Ascending aorta (tissue), 2 donors: ENCODE measurements around the gene XCR1. TPM values are rescaled to one million over a fixed set of nuclear protein-coding genes. Genes with fewer than 3 reads are reported as not detected.
"Not testable (repeated sequence)": the region's sequence is repeated elsewhere in the genome, so short reads cannot be mapped to it uniquely, and the experiment has no call there.

ENCODE experiments used
- DNase-seq, 2 donors: peaks; one replicate each; pipeline ENCODE4 v3.0.0-alpha.2; 2019; ENCODE audit warnings: low spot score in 2 of 2
- H3K27ac ChIP-seq, 2 donors: fragments of 200-600 bp; sonication (generic); one replicate each; pipeline ENCODE4 v1.5.1; 2016 to 2017; ENCODE audit warnings: mild to moderate bottlenecking in 1 of 2
- H3K27me3 ChIP-seq: fragments of 200-600 bp; sonication (generic); one replicate; pipeline ENCODE4 v1.5.1; 2017
- H3K36me3 ChIP-seq, 2 donors: fragments of 200-600 bp; sonication (generic); one replicate each; pipeline ENCODE4 v1.5.1; 2016
- H3K4me1 ChIP-seq, 2 donors: fragments of 200-600 bp; sonication (generic); one replicate each; pipeline ENCODE4 v1.5.1; 2016 to 2017; ENCODE audit warnings: mild to moderate bottlenecking in 1 of 2
- H3K4me3 ChIP-seq, 2 donors: fragments of 200-600 bp; sonication (generic); one replicate each; pipeline ENCODE4 v1.5.1; 2016 to 2017; ENCODE audit warnings: mild to moderate bottlenecking in 1 of 2
- H3K9me3 ChIP-seq, 2 donors: fragments of 200-600 bp; sonication (generic); one replicate each; pipeline ENCODE4 v1.5.1; 2016
- intact Hi-C: fragments of 100-400 bp; cut with DNase I; formaldehyde crosslinking; loops from one replicate; pipeline ENCODE4 v1.15.1; 2023
- total RNA-seq: library from RNA; depleted of rRNA; stranded (reverse); fragments of >200 nt; gene quantifications from one replicate; pipeline ENCODE4 v1.1.0, GENCODE V29; 2016
- TF ChIP-seq, protein P1 (sequence below), 3 experiments: fragments of 200-600 bp in 2 of 3; fragments of 450-650 bp in 1 of 3; sonication (generic) in 2 of 3; IDR thresholded peaks; one replicate each; pipeline ENCODE4 v1.5.1; 2016 to 2019; ENCODE audit warnings: antibody characterized with exemption in 3 of 3, mild to moderate bottlenecking in 1 of 3, moderate library complexity in 1 of 3

XCR1 gene
- total RNA-seq, 1 donor from 2014 or later = not detected

DNA sequence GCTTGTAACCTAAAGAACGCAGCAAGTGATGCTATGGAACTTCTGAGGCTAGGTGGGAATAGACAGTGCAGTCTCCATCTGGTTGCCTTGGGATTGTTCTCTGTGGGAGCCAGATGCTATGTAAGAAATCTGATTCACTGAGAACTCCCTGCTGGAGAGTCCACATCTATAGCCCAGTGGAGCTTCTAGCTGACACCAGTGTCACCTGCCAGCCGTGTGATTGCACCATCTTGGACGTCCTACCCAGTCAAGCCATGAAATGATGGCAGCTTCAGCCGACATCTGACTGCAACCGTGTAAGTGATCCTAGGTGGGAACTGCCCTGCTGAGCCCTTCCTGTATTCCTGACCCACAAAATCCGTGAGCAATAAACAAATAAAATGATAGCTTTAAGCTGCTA is 19.2 kb downstream of the XCR1 start:
- no peak for DNase-seq
- intact Hi-C loops = no loop called here
- Histone ChIP-seq H3K36me3 (no peaks in the 10 kb centered on the region), H3K4me3 (no peak overlapping the region), H3K9me3 (no peaks in the 10 kb centered on the region), H3K27ac (no peak overlapping the region), H3K27me3 (no peaks in the 10 kb centered on the region), H3K4me1 (no peaks in the 10 kb centered on the region)
- TF ChIP-seq, protein P1, sequence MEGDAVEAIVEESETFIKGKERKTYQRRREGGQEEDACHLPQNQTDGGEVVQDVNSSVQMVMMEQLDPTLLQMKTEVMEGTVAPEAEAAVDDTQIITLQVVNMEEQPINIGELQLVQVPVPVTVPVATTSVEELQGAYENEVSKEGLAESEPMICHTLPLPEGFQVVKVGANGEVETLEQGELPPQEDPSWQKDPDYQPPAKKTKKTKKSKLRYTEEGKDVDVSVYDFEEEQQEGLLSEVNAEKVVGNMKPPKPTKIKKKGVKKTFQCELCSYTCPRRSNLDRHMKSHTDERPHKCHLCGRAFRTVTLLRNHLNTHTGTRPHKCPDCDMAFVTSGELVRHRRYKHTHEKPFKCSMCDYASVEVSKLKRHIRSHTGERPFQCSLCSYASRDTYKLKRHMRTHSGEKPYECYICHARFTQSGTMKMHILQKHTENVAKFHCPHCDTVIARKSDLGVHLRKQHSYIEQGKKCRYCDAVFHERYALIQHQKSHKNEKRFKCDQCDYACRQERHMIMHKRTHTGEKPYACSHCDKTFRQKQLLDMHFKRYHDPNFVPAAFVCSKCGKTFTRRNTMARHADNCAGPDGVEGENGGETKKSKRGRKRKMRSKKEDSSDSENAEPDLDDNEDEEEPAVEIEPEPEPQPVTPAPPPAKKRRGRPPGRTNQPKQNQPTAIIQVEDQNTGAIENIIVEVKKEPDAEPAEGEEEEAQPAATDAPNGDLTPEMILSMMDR (IDR thresholded peaks at IDR 0.05) = no peak

DNA sequence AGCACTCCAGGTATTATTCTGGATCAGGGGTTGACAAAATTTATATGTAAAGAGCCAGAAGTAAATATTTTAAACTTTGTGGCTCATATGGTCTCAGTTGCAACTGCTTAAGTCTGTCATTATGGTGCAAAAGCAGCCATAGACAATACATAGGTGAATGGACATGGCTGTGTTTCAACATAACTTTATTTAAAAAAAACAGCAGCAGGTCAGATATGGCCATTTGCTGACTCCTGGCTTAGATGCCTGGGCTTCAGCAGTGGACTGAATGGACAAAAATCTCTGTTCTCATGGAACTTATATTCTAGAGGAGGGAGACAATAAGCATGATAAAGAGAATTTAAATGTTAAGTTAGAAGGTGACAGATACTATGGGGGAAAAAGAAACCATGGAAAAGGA is 20.0 kb downstream of the XCR1 start:
- no peak for DNase-seq
- H3K27ac ChIP-seq = no peak overlapping the region
- intact Hi-C loops = no loop called here
- H3K4me1 ChIP-seq = no peaks in the 10 kb centered on the region
- TF ChIP-seq, protein P1 (IDR thresholded peaks at IDR 0.05) = no peak
- no peaks in the 10 kb centered on the region for H3K9me3 ChIP-seq
- H3K4me3 ChIP-seq = no peak overlapping the region
- H3K27me3 ChIP-seq = no peaks in the 10 kb centered on the region
- no peaks in the 10 kb centered on the region for H3K36me3 ChIP-seq

DNA sequence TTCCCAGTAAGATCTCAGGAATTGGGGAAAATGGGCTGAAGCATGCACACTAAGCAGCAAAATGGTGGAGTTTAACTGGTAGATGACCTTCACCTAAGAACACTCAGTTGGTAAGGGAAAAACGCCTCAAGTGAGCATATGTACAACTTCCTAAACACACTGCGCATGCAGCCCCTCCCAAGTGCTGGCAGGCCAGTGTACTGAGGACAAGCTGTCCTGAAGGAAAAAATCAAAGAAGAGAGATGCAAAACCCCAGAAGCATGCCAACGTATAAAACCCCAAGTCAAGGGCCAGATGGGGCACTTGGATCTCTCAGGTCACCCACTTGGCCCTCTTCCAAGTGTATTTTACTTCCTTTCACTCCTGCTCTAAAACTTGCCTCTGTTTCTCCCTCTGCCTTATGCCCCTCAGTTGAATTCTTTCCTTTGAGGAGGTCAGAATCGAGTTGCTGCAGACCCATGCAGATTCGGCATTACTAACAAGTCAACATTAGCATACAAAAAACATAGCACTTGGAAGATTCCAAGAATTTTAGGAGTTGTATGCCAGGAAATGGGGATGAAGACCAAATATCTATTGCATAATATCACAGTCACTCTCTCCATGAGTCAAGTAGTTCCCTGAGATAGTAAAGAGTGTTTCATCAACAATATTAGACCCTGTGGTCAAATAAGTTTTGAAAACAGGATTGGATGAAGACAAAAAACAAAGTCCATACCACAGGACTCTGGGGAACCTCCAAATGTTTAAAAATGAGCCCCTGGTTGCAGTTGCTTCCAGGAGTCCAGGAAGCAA is 20.8 kb downstream of the XCR1 start:
- intact Hi-C loops = no loop called here
- Histone ChIP-seq H3K9me3 (no peaks in the 10 kb centered on the region), H3K36me3 (no peaks in the 10 kb centered on the region), H3K27me3 (no peaks in the 10 kb centered on the region), H3K27ac (no peak overlapping the region), H3K4me1 (no peaks in the 10 kb centered on the region), H3K4me3 (no peak overlapping the region)
- TF ChIP-seq, protein P1 (IDR thresholded peaks at IDR 0.05) = no peak
- DNase-seq = no peak

DNA sequence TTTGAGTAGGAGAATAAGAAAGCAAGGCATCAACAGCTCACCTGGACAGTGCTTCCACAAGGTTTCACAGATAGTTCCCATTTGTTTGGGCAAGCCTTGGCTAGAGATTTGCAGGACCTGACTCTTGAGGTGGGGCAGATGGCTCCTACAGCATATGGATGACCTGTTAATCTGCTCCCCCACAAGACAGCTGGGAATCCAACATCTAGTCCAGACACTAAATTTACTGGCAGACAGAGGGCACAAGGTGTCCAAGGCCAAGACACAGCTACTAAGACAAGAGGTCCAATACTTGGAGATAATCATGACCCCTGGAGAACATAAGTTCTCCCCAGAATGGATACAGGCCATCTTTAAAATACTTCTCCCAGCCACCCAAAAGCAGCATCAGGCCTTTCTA is 23.6 kb downstream of the XCR1 start:
- H3K9me3 ChIP-seq, H3K4me3 ChIP-seq, H3K27me3 ChIP-seq, H3K4me1 ChIP-seq, DNase-seq, H3K36me3 ChIP-seq, intact Hi-C loops, H3K27ac ChIP-seq: not testable (repeated sequence)

DNA sequence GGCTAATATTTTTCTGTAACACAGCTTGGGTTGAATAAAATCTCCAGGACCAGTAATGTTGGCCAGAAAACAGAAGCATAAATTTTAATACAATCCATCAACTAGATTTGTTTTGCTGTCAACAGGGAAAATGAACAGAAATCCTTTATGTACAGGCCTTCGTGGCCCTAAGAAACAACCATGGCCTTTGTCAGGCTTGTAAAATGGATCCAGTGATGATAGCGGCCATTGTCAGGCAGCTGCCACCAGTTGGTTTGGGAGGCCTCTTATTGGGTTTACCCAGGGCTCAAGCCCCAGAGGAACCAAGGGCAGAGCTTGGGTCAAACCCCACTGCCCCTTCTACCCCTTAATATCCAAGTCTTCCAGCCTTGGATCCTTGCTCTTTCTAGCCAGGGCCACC is 26.1 kb downstream of the XCR1 start:
- H3K4me3 ChIP-seq = no peak overlapping the region
- intact Hi-C loops = no loop called here
- H3K9me3 ChIP-seq = no peaks in the 10 kb centered on the region
- TF ChIP-seq, protein P1 (IDR thresholded peaks at IDR 0.05) = no peak
- peaks cover 0 to 4% of the 10 kb centered on the region in 2 donors for H3K4me1 ChIP-seq
- no peaks in the 10 kb centered on the region for H3K36me3 ChIP-seq
- H3K27me3 ChIP-seq = no peaks in the 10 kb centered on the region
- DNase-seq = no peak
- H3K27ac ChIP-seq = no peak overlapping the region

DNA sequence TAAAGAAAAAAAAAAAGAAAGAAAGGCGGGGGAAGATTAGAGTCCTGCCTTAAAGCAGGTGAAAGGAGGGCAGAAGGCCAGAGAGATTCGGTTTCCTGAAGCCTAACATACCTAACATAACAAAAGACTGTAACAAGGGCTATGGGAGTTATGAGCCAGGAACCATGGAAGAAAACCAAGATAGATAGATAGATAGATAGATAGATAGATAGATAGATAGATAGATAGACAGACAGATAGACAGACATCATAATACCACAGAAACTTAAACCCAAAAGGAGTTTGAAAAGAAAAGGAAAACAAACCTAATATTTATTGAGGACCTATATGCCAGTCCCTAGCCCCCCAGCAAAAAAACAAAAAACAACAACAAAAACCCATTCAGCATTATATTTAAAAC is 29.3 kb downstream of the XCR1 start:
- no peak for DNase-seq

DNA sequence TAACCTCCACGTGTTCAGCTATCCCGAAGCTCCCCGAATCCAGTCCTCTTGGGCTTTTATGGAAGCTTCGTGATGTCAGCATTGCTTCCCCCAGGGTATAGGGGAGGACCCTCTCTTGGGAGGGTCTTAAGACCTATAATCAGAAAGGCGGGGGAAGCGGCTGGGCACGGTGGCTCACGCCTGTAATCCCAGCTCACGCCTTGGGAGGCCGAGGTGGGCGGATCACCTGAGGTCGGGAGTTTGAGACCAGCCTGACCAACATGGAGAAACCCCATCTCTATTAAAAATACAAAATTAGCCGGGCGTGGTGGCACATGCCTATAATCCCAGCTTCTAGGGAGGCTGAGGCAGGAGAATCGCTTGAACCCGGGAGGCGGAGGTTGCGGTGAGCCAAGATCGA is 29.8 kb downstream of the XCR1 start:
- not testable (repeated sequence) for DNase-seq, H3K36me3 ChIP-seq, H3K4me3 ChIP-seq, H3K9me3 ChIP-seq, H3K27ac ChIP-seq, H3K27me3 ChIP-seq
- peaks cover 6 to 30% of the 10 kb centered on the region in 2 donors for H3K4me1 ChIP-seq
- intact Hi-C loops = loop anchor here (10.0 kb wide), 2 partner anchors 313 to 403 kb away; partner anchors contain the start of genes LIMD1 and SACM1L

More for the DNA sequence above, 29.3 kb downstream of the XCR1 start:
- Histone ChIP-seq H3K27ac (no peak overlapping the region), H3K9me3 (no peaks in the 10 kb centered on the region), H3K4me3 (no peak overlapping the region), H3K36me3 (no peaks in the 10 kb centered on the region), H3K4me1 (peaks cover 3 to 25% of the 10 kb centered on the region in 2 donors), H3K27me3 (no peaks in the 10 kb centered on the region)
- intact Hi-C loops = loop anchor here (10.0 kb wide), 2 partner anchors 313 to 403 kb away; partner anchors contain the start of genes LIMD1 and SACM1L
- TF ChIP-seq, protein P1 (IDR thresholded peaks at IDR 0.05) = no peak
